GM10266 (cell line): ENCODE measurements around the gene PDSS2.

ENCODE experiments used
- DNase-seq: peaks from one replicate; pipeline ENCODE4 v3.0.0; 2012; ENCODE audit errors: extremely low spot score
- CTCF ChIP-seq: IDR thresholded peaks from 2 replicates; pipeline ENCODE4 v1.5.1; 2012; ENCODE audit warnings: mild to moderate bottlenecking, low read depth; ENCODE audit not compliant: control insufficient read depth, insufficient read depth; ENCODE audit errors: missing control alignments

PDSS2 gene

GRCh38 chr6:107334026-107334425 lies 125.3 kb downstream of the PDSS2 start:
- DNase-seq: no peak
- no peak for TF ChIP-seq CTCF

GRCh38 chr6:107333491-107333890 lies 125.9 kb downstream of the PDSS2 start:
- TF ChIP-seq CTCF: no peak
- no peak for DNase-seq

- no peak for TF ChIP-seq CTCF
Measured at GRCh38 chr6:107331409-107332386, 127.7 kb downstream of the PDSS2 start.

GRCh38 chr6:107330168-107330567 lies 129.2 kb downstream of the PDSS2 start:
- DNase-seq: peak; percentile 41
- TF ChIP-seq CTCF: no peak

More at GRCh38 chr6:107331409-107332386, 127.7 kb downstream of the PDSS2 start:
- DNase-seq: no peak

GRCh38 chr6:107329063-107329860 lies 130.1 kb downstream of the PDSS2 start:
- no peak for TF ChIP-seq CTCF
- DNase-seq: no peak

GRCh38 chr6:107328081-107328480 lies 131.3 kb downstream of the PDSS2 start:
- DNase-seq: no peak
- TF ChIP-seq CTCF: no peak

- DNase-seq: no peak
- TF ChIP-seq CTCF: no peak
Measured at GRCh38 chr6:107323133-107323785, 136.1 kb downstream of the PDSS2 start.
